H9 (cell line): Measurements from ENCODE around the gene MRPS18B. TPM values are rescaled to one million over a fixed set of nuclear protein-coding genes. Genes with fewer than 3 reads are reported as not detected.

ENCODE experiments used
- DNase-seq: peaks from one replicate; pipeline ENCODE4 v3.0.0-alpha.2; 2017
- H2AFZ ChIP-seq: one replicate; pipeline ENCODE4 v1.6.1; 2013; ENCODE audit warnings: mild to moderate bottlenecking, low read length, control low read depth, moderate library complexity
- H2AK5ac ChIP-seq: 2 replicates; pipeline ENCODE4 v1.6.1; 2013; ENCODE audit warnings: low read length, control low read depth, mixed read lengths; ENCODE audit not compliant: insufficient read length
- H2BK120ac ChIP-seq: one replicate; pipeline ENCODE4 v1.6.1; 2013; ENCODE audit warnings: low read depth, mild to moderate bottlenecking, low read length, control low read depth, inconsistent platforms; ENCODE audit not compliant: poor library complexity, severe bottlenecking
- H2BK12ac ChIP-seq: 2 replicates; pipeline ENCODE4 v1.6.1; 2013; ENCODE audit warnings: low read length, control low read depth, mixed read lengths, low read depth; ENCODE audit not compliant: insufficient read length
- H2BK15ac ChIP-seq: 2 replicates; pipeline ENCODE4 v1.6.1; 2013; ENCODE audit warnings: low read depth, low read length, control low read depth
- H2BK20ac ChIP-seq: one replicate; pipeline ENCODE4 v1.6.1; 2013; ENCODE audit warnings: low read depth, mild to moderate bottlenecking, low read length, control low read depth, inconsistent platforms; ENCODE audit not compliant: poor library complexity, severe bottlenecking
- H2BK5ac ChIP-seq: 2 replicates; pipeline ENCODE4 v1.6.1; 2013; ENCODE audit warnings: low read length, control low read depth, mixed read lengths; ENCODE audit not compliant: insufficient read length
- H3K14ac ChIP-seq: 2 replicates; pipeline ENCODE4 v1.6.1; 2013; ENCODE audit warnings: low read length, control low read depth; ENCODE audit not compliant: insufficient read depth
- H3K18ac ChIP-seq: 2 replicates; pipeline ENCODE4 v1.6.1; 2013; ENCODE audit warnings: low read depth, mild to moderate bottlenecking, mixed read lengths, low read length, control low read depth; ENCODE audit not compliant: insufficient read length
- H3K23ac ChIP-seq: 2 replicates; pipeline ENCODE4 v1.6.1; 2013; ENCODE audit warnings: low read length, control low read depth, mixed read lengths, low read depth; ENCODE audit not compliant: insufficient read length
- H3K23me2 ChIP-seq: 2 replicates; pipeline ENCODE4 v1.6.1; 2013; ENCODE audit warnings: low read depth, mild to moderate bottlenecking, mixed read lengths, low read length, control low read depth; ENCODE audit not compliant: insufficient read length, poor library complexity, severe bottlenecking
- H3K27ac ChIP-seq: 2 replicates; pipeline ENCODE4 v1.5.1; 2013; ENCODE audit warnings: low read length, control low read depth, mixed read lengths, low read depth; ENCODE audit not compliant: insufficient read length
- H3K27me3 ChIP-seq: 2 replicates; pipeline ENCODE4 v1.6.1; 2013; ENCODE audit warnings: low read length, control low read depth, inconsistent platforms; ENCODE audit not compliant: insufficient read depth
- H3K4ac ChIP-seq: 2 replicates; pipeline ENCODE4 v1.6.1; 2013; ENCODE audit warnings: low read depth, mild to moderate bottlenecking, control low read depth, inconsistent platforms, low read length, moderate library complexity
- H3K4me1 ChIP-seq: 2 replicates; pipeline ENCODE4 v1.6.1; 2013; ENCODE audit warnings: low read length, control low read depth, inconsistent platforms; ENCODE audit not compliant: insufficient read depth
- H3K4me2 ChIP-seq: 2 replicates; pipeline ENCODE4 v1.6.1; 2013; ENCODE audit warnings: low read length, control low read depth, mixed read lengths; ENCODE audit not compliant: insufficient read length, insufficient read depth
- H3K56ac ChIP-seq: 2 replicates; pipeline ENCODE4 v1.6.1; 2013; ENCODE audit warnings: low read depth, mild to moderate bottlenecking, mixed read lengths, low read length, control low read depth; ENCODE audit not compliant: insufficient read length
- H3K79me1 ChIP-seq: 2 replicates; pipeline ENCODE4 v1.6.1; 2013; ENCODE audit warnings: low read depth, mild to moderate bottlenecking, moderate library complexity, low read length, control low read depth, inconsistent platforms; ENCODE audit not compliant: insufficient read depth, poor library complexity, severe bottlenecking
- H3K79me2 ChIP-seq: 2 replicates; pipeline ENCODE4 v1.6.1; 2013; ENCODE audit warnings: low read length, control low read depth, inconsistent platforms; ENCODE audit not compliant: insufficient read depth
- H3K9ac ChIP-seq: 2 replicates; pipeline ENCODE4 v1.6.1; 2013; ENCODE audit warnings: low read length, control low read depth, mixed read lengths; ENCODE audit not compliant: insufficient read length; ENCODE audit errors: extremely low read depth
- H3K9me3 ChIP-seq: one replicate; pipeline ENCODE4 v1.6.1; 2013; ENCODE audit warnings: low read depth, low read length, inconsistent platforms; ENCODE audit not compliant: control insufficient read depth
- H3T11ph ChIP-seq: one replicate; pipeline ENCODE4 v1.6.1; 2013; ENCODE audit warnings: mild to moderate bottlenecking, low read length, control low read depth, inconsistent platforms
- H4K20me1 ChIP-seq: one replicate; pipeline ENCODE4 v1.6.1; 2013; ENCODE audit not compliant: control insufficient read depth, insufficient read length, insufficient read depth
- H4K5ac ChIP-seq: 2 replicates; pipeline ENCODE4 v1.6.1; 2013; ENCODE audit warnings: low read depth, mild to moderate bottlenecking, mixed read lengths, low read length, control low read depth; ENCODE audit not compliant: insufficient read length
- H4K8ac ChIP-seq: replicated peaks from 2 replicates; pipeline ENCODE4 v1.6.1; 2013; ENCODE audit warnings: low read length, control low read depth, mixed read lengths, low read depth; ENCODE audit not compliant: insufficient read length
- H4K91ac ChIP-seq: 2 replicates; pipeline ENCODE4 v1.6.1; 2013; ENCODE audit warnings: low read depth, mild to moderate bottlenecking, moderate library complexity, mixed read lengths, low read length, control low read depth; ENCODE audit not compliant: insufficient read length
- H3K27ac Mint-ChIP-seq, 3 experiments: 2 replicates in 2 of 3; 3 replicates in 1 of 3; pipeline ENCODE4 v1.8.0; 2020 to 2021; ENCODE audit warnings: mixed read lengths in 3 of 3, mild to moderate bottlenecking in 1 of 3, moderate library complexity in 1 of 3
- H3K27me3 Mint-ChIP-seq: 2 replicates; pipeline ENCODE4 v1.8.0; 2021; ENCODE audit warnings: low read depth, mild to moderate bottlenecking, moderate library complexity, mixed read lengths
- H3K36me3 Mint-ChIP-seq, 3 experiments: 2 replicates in 2 of 3; 3 replicates in 1 of 3; pipeline ENCODE4 v1.8.0; 2020 to 2021; ENCODE audit warnings: low read depth in 3 of 3, mixed read lengths in 3 of 3; ENCODE audit not compliant: insufficient read depth in 1 of 3
- H3K4me1 Mint-ChIP-seq, 2 experiments: 2 replicates each; pipeline ENCODE4 v1.8.0; 2020; ENCODE audit warnings: mixed read lengths in 2 of 2
- H3K4me3 Mint-ChIP-seq, 2 experiments: 2 replicates in 1 of 2; 3 replicates in 1 of 2; pipeline ENCODE4 v1.8.0; 2020 to 2021; ENCODE audit warnings: mild to moderate bottlenecking in 2 of 2, mixed read lengths in 2 of 2, moderate library complexity in 1 of 2
- H3K9me3 Mint-ChIP-seq, 2 experiments: 2 replicates in 1 of 2; 3 replicates in 1 of 2; pipeline ENCODE4 v1.8.0; 2020; ENCODE audit warnings: mild to moderate bottlenecking in 2 of 2, mixed read lengths in 2 of 2, moderate library complexity in 1 of 2
- CTCF ChIP-seq: fragments of 200-600 bp; sonication (generic); conservative IDR thresholded peaks from 3 replicates; pipeline ENCODE4 v1.8.0; 2021; ENCODE audit warnings: antibody characterized with exemption, mild to moderate bottlenecking
- WGBS: extraction: QIAGEN DNeasy Blood & Tissue Kit; methylation state at CpG from one replicate; pipeline ENCODE4 v1.1.7; 2013; ENCODE audit warnings: missing lambda C conversion rate, low lambda C conversion rate, mixed read lengths; ENCODE audit not compliant: insufficient read length; ENCODE audit errors: extremely low coverage; 5-methylcytosine and 5-hydroxymethylcytosine counted together
- total RNA-seq: library from RNA; stranded (reverse); gene quantifications from 2 replicates; pipeline ENCODE4 v1.2.1, GENCODE V29; 2021

Gene MRPS18B
- total RNA-seq, 1 experiment from 2014 or later, result 54.0 TPM

GRCh38 chr6:30644769-30645168 is 27.1 kb downstream of the MRPS18B start:
- no peak overlapping the region for H3K9ac ChIP-seq
- H3K27me3 Mint-ChIP-seq, result no peaks in the 10 kb centered on the region

More at GRCh38 chr6:30644769-30645168, 27.1 kb downstream of the MRPS18B start:
- Histone ChIP-seq H4K5ac (no peak overlapping the region), H2BK12ac (no peak overlapping the region), H3K79me2 (no peaks in the 10 kb centered on the region), H3K27me3 (no peaks in the 10 kb centered on the region), H2AFZ (no peak overlapping the region), H3K79me1 (peaks cover 2% of the 10 kb centered on the region), H3K23me2 (peaks cover 8% of the 10 kb centered on the region), H3K4me2 (no peak overlapping the region), H2BK20ac (no peak overlapping the region), H3K9me3 (no peaks in the 10 kb centered on the region), H2AK5ac (no peak overlapping the region), H4K91ac (no peak overlapping the region), H3T11ph (no peak overlapping the region), H3K14ac (no peak overlapping the region), H2BK5ac (no peak overlapping the region), H2BK15ac (no peak overlapping the region), H4K20me1 (no peaks in the 10 kb centered on the region), H3K56ac (no peak overlapping the region), H2BK120ac (no peak overlapping the region), H3K23ac (no peak overlapping the region), H3K18ac (no peak overlapping the region), H3K27ac (no peak overlapping the region), H4K8ac (no peak overlapping the region), H3K4me1 (no peaks in the 10 kb centered on the region), H3K4ac (no peak overlapping the region)
- H3K4me3 Mint-ChIP-seq, result no peak overlapping the region
- peaks cover 11 to 64% (median 56%) of the 10 kb centered on the region in 3 experiments for H3K36me3 Mint-ChIP-seq
- WGBS, result no CpG with 5 or more reads among the region's 5 CpGs
- H3K27ac Mint-ChIP-seq, result peak overlapping the region in 1 of 3 experiments; percentile 25; a peak in 3 of 7 replicates
- no peaks in the 10 kb centered on the region for H3K9me3 Mint-ChIP-seq
- DNase-seq, result no peak
- no peak for TF ChIP-seq CTCF
- H3K4me1 Mint-ChIP-seq, result peaks cover 14 to 17% of the 10 kb centered on the region in 2 experiments
